Vagina (tissue), 2 donors: ENCODE results near the gene RFX7. TPM values are rescaled to one million over a fixed set of nuclear protein-coding genes. Genes with fewer than 3 reads are reported as not detected.

ENCODE experiments used
- DNase-seq, 2 donors: peaks; one replicate each; pipeline ENCODE4 v3.0.0-alpha.2; 2017; ENCODE audit errors: extremely low spot score in 2 of 2
- H3K27ac ChIP-seq: fragments of 200-600 bp; sonication (generic); one replicate; pipeline ENCODE4 v1.5.1; 2019
- H3K27me3 ChIP-seq: fragments of 200-600 bp; sonication (generic); one replicate; pipeline ENCODE4 v1.5.1; 2019
- H3K36me3 ChIP-seq, 2 donors: fragments of 200-600 bp; sonication (generic); one replicate each; pipeline ENCODE4 v1.5.1; 2017 to 2019
- H3K4me1 ChIP-seq: fragments of 200-600 bp; sonication (generic); one replicate; pipeline ENCODE4 v1.5.1; 2019
- H3K4me3 ChIP-seq, 2 donors: fragments of 200-600 bp; sonication (generic); 1 replicate in 1 of 2; 2 replicates in 1 of 2; pipeline ENCODE4 v1.5.1; 2016 to 2019
- H3K9me3 ChIP-seq: fragments of 200-600 bp; sonication (generic); one replicate; pipeline ENCODE4 v1.5.1; 2019
- CTCF ChIP-seq, 3 experiments: fragments of 450-650 bp in 2 of 3; fragments of 200-600 bp in 1 of 3; sonication (generic) in 1 of 3; IDR thresholded peaks; one replicate each; pipeline ENCODE4 v1.5.1; 2017 to 2019; ENCODE audit warnings: antibody characterized with exemption in 3 of 3, mild to moderate bottlenecking in 2 of 3, moderate library complexity in 2 of 3
- POLR2A ChIP-seq, 2 donors: fragments of 450-650 bp; IDR thresholded peaks; one replicate each; pipeline ENCODE4 v1.6.1; 2017; ENCODE audit warnings: antibody characterized with exemption in 2 of 2, mild to moderate bottlenecking in 2 of 2, moderate library complexity in 2 of 2
- POLR2AphosphoS5 ChIP-seq, 2 donors: sonication (generic); formaldehyde crosslinking; IDR thresholded peaks; one replicate each; pipeline ENCODE4 v1.9.0; 2017; ENCODE audit warnings: antibody characterized with exemption in 2 of 2, mild to moderate bottlenecking in 2 of 2, low read depth in 1 of 2; ENCODE audit not compliant: insufficient read depth in 1 of 2
- intact Hi-C: fragments of 100-400 bp; cut with DNase I; formaldehyde crosslinking; loops from one replicate; pipeline ENCODE4 v1.15.1; 2023
- total RNA-seq: library from RNA; depleted of rRNA; stranded (reverse); fragments of >200 nt; gene quantifications from one replicate; pipeline ENCODE4 v1.2.3, GENCODE V29; 2016

RFX7 gene
- total RNA-seq, 1 donor from 2014 or later = 15.5 TPM

GRCh38 chr15:56244038-56244810 lies 545 bp upstream of the RFX7 start:
- Histone ChIP-seq H3K27me3 (no peaks in the 10 kb centered on the region), H3K4me1 (peaks cover 40% of the 10 kb centered on the region), H3K36me3 (no peaks in the 10 kb centered on the region), H3K9me3 (no peaks in the 10 kb centered on the region), H3K27ac (peak overlapping the region; percentile 95), H3K4me3 (peak overlapping the region; percentile 73 to 85)
- peak in 1 of 2 donors; percentile 88 for DNase-seq
- TF ChIP-seq POLR2AphosphoS5 (IDR thresholded peaks at IDR 0.05; ENCODE audit: insufficient read depth in 1 of 2, low read depth in 1 of 2) (no peak), POLR2A (IDR thresholded peaks at IDR 0.05) (no peak), CTCF (IDR thresholded peaks at IDR 0.05) (no peak)
- intact Hi-C loops = no loop called here

DNA sequence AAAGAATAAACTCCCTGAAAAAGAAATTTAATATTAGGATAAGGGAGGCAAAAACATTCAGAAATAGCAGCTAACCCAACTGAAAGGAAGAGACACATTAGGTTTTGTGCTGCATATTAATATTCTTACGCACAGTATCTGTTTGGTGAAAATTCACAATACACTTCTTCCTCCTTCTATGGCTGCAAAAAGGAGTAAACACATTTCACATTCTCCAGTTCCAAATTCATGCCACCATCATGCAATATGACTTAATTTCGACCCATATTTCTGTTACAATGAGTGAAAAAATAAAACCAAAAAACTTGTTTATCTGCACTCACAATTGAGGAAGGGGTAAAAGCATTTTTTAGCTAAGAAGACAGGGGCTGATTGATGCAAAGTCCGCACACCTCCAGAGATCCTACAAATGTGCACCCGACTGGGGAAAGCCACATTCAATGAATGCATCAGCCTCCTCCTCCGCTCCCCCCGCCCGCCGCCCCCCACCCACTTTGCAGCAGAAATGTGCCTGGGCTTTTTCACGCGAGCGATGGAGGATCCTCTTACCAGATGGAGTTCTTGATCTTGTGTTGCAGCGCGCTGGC lies 1.0 kb downstream of the RFX7 start:
- peaks cover 40% of the 10 kb centered on the region for H3K4me1 ChIP-seq
- intact Hi-C loops = no loop called here
- TF ChIP-seq CTCF (IDR thresholded peaks at IDR 0.05) (no peak), POLR2A (IDR thresholded peaks at IDR 0.05) (no peak), POLR2AphosphoS5 (IDR thresholded peaks at IDR 0.05; ENCODE audit: insufficient read depth in 1 of 2, low read depth in 1 of 2) (no peak)

GRCh38 chr15:56241374-56242105 lies 2.1 kb downstream of the RFX7 start:
- peak overlapping the region in 1 of 2 donors; percentile 85 for H3K4me3 ChIP-seq
- H3K27ac ChIP-seq = no peak overlapping the region
- H3K36me3 ChIP-seq = no peaks in the 10 kb centered on the region
- DNase-seq = no peak
- H3K27me3 ChIP-seq = no peaks in the 10 kb centered on the region
- intact Hi-C loops = no loop called here
- peaks cover 48% of the 10 kb centered on the region for H3K4me1 ChIP-seq
- TF ChIP-seq POLR2AphosphoS5 (IDR thresholded peaks at IDR 0.05; ENCODE audit: insufficient read depth in 1 of 2, low read depth in 1 of 2) = no peak
- no peak for TF ChIP-seq POLR2A (IDR thresholded peaks at IDR 0.05)
- TF ChIP-seq CTCF (IDR thresholded peaks at IDR 0.05) = no peak
- no peaks in the 10 kb centered on the region for H3K9me3 ChIP-seq

More for the DNA sequence above, 1.0 kb downstream of the RFX7 start:
- H3K27ac ChIP-seq = peak overlapping the region; percentile 95
- DNase-seq = no peak
- peak overlapping the region; percentile 73 to 85 for H3K4me3 ChIP-seq
- H3K36me3 ChIP-seq = no peaks in the 10 kb centered on the region
- H3K27me3 ChIP-seq = no peaks in the 10 kb centered on the region
- H3K9me3 ChIP-seq = no peaks in the 10 kb centered on the region

- H3K36me3 ChIP-seq = no peaks in the 10 kb centered on the region
- peaks cover 54% of the 10 kb centered on the region for H3K4me1 ChIP-seq
- intact Hi-C loops = no loop called here
- no peak overlapping the region for H3K4me3 ChIP-seq
- no peaks in the 10 kb centered on the region for H3K27me3 ChIP-seq
- no peaks in the 10 kb centered on the region for H3K9me3 ChIP-seq
- H3K27ac ChIP-seq = no peak overlapping the region
- no peak for DNase-seq
- TF ChIP-seq POLR2A (IDR thresholded peaks at IDR 0.05) = no peak
- TF ChIP-seq POLR2AphosphoS5 (IDR thresholded peaks at IDR 0.05; ENCODE audit: insufficient read depth in 1 of 2, low read depth in 1 of 2) = no peak
- TF ChIP-seq CTCF (IDR thresholded peaks at IDR 0.05) = no peak
These were observed 3.3 kb downstream of the RFX7 start for GRCh38 chr15:56240390-56240789.
